ACC112 (cell line): ENCODE data around the gene BTG1.

Experiments used
- H2AFZ ChIP-seq: fragments of 200-600 bp; sonication (generic); one replicate; pipeline ENCODE4 v1.6.0; 2017; ENCODE audit warnings: antibody characterized with exemption, low read length; ENCODE audit not compliant: unreplicated experiment
- H3K27ac ChIP-seq: fragments of 200-600 bp; sonication (generic); 2 replicates; pipeline ENCODE4 v1.5.1; 2014; ENCODE audit warnings: low read depth, mild to moderate bottlenecking, antibody characterized with exemption, low read length, moderate library complexity
- H3K27me3 ChIP-seq: fragments of 200-600 bp; sonication (generic); 2 replicates; pipeline ENCODE4 v1.6.1; 2014; ENCODE audit warnings: mild to moderate bottlenecking, antibody characterized with exemption, low read length, moderate library complexity, mixed read lengths; ENCODE audit not compliant: insufficient read depth
- H3K36me3 ChIP-seq: fragments of 200-600 bp; sonication (generic); 2 replicates; pipeline ENCODE4 v1.6.1; 2016; ENCODE audit warnings: mild to moderate bottlenecking, antibody characterized with exemption, low read length, moderate library complexity, mixed read lengths; ENCODE audit not compliant: insufficient read depth
- H3K4me1 ChIP-seq: fragments of 200-600 bp; sonication (generic); one replicate; pipeline ENCODE4 v1.6.1; 2016; ENCODE audit warnings: low read length, mixed read lengths; ENCODE audit not compliant: insufficient read depth, unreplicated experiment, control insufficient read depth
- H3K4me3 ChIP-seq: fragments of 200-600 bp; sonication (generic); 2 replicates; pipeline ENCODE4 v1.5.1; 2014; ENCODE audit warnings: mild to moderate bottlenecking, low read depth, low read length
- H3K79me2 ChIP-seq: fragments of 200-600 bp; sonication (generic); one replicate; pipeline ENCODE4 v1.6.0; 2016; ENCODE audit warnings: low read length; ENCODE audit not compliant: control insufficient read depth, unreplicated experiment, insufficient read depth

Gene BTG1

GRCh38 chr12:92133795-92134637, 11.6 kb downstream of the BTG1 start:
- H3K36me3 ChIP-seq: no peaks in the 10 kb centered on the region; the same call in 1 of the 2 replicates
- H3K27ac ChIP-seq: peak overlapping the region; percentile 96
- H3K79me2 ChIP-seq: peaks cover 73% of the 10 kb centered on the region
- peaks cover 79% of the 10 kb centered on the region for H3K4me1 ChIP-seq
- no peak overlapping the region for H2AFZ ChIP-seq
- peak overlapping the region; percentile 60; the same call in 1 of the 2 replicates for H3K4me3 ChIP-seq
- no peaks in the 10 kb centered on the region for H3K27me3 ChIP-seq

DNA sequence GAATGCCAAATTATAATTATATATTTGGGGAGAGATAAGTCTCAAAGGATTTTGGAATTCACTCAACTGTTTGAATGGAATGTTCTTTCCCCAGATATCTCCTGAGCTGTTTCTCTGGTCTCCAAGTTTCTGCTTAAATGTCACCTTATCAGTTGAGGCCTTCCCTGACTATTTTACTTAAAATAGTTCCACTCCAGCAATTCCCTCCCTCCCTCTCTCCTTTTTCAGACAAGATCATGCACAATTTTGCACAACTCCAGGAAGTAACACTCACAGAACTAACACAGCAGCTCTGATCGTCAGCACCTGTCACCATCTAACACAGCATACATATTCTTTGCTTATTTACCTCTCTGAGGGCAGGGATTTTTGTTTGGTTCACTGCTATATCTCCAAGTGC, 12.5 kb downstream of the BTG1 start:
- peak overlapping the region; percentile 96 for H3K27ac ChIP-seq
- H3K27me3 ChIP-seq: no peaks in the 10 kb centered on the region
- H3K79me2 ChIP-seq: peaks cover 65% of the 10 kb centered on the region
- no peak overlapping the region for H3K4me3 ChIP-seq
- H3K4me1 ChIP-seq: peaks cover 70% of the 10 kb centered on the region
- H2AFZ ChIP-seq: no peak overlapping the region
- H3K36me3 ChIP-seq: no peaks in the 10 kb centered on the region; the same call in 1 of the 2 replicates

- peak overlapping the region; percentile 41 for H3K4me3 ChIP-seq
- H3K79me2 ChIP-seq: peaks cover 57% of the 10 kb centered on the region
- H2AFZ ChIP-seq: no peak overlapping the region
- H3K27ac ChIP-seq: peak overlapping the region; percentile 6; the same call in 1 of the 2 replicates
- H3K36me3 ChIP-seq: no peaks in the 10 kb centered on the region; the same call in 1 of the 2 replicates
- peaks cover 61% of the 10 kb centered on the region for H3K4me1 ChIP-seq
- no peaks in the 10 kb centered on the region for H3K27me3 ChIP-seq
These were observed 13.4 kb downstream of the BTG1 start for GRCh38 chr12:92132288-92132687.

DNA sequence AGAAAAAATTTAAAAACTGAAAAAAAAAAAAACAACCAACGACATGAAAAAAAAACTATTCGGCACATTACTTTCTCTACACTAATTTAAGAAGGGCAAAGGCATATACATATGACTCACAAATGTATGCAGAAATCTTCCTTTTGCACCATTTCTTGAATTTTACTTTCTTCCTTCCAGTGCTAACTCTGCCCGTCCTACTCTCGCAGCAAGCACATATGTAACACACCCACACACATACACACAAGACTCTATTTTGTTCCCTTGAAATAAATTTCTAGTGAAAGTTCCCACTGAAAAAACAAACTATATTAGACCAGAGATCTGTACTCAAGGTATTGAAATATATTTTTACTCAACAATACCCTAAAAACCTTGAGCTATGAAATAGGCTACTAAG, 14.6 kb downstream of the BTG1 start:
- peak overlapping the region; percentile 12; the same call in 1 of the 2 replicates for H3K27ac ChIP-seq
- peaks cover 48% of the 10 kb centered on the region for H3K4me1 ChIP-seq
- H3K36me3 ChIP-seq: no peaks in the 10 kb centered on the region; the same call in 1 of the 2 replicates
- H2AFZ ChIP-seq: no peak overlapping the region
- H3K79me2 ChIP-seq: peaks cover 46% of the 10 kb centered on the region
- H3K4me3 ChIP-seq: peak overlapping the region; percentile 29; the same call in 1 of the 2 replicates
- H3K27me3 ChIP-seq: no peaks in the 10 kb centered on the region

DNA sequence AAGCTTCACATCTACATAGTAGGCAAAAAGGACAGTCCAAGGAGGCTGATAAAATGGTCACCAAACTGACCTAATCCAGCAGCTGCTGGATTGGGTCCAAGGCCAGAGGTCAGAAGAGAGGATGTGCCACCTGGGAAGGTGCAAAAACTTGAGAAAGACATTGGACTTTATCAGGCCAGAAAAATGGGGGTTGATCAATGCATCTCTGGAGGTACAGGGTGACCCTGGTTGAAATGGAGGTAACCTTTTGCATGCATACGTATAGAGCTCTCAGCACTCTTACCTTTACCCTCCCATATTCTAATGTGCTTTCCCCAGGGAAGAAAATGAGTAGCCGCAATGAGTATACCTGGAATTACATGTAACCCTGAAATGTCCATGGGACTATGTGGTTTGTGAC, 16.0 kb downstream of the BTG1 start:
- Histone ChIP-seq H3K36me3 (no peaks in the 10 kb centered on the region; the same call in 1 of the 2 replicates), H2AFZ (no peak overlapping the region), H3K27ac (no peak overlapping the region), H3K4me3 (no peak overlapping the region), H3K79me2 (peaks cover 43% of the 10 kb centered on the region), H3K4me1 (peaks cover 37% of the 10 kb centered on the region), H3K27me3 (no peaks in the 10 kb centered on the region)

DNA sequence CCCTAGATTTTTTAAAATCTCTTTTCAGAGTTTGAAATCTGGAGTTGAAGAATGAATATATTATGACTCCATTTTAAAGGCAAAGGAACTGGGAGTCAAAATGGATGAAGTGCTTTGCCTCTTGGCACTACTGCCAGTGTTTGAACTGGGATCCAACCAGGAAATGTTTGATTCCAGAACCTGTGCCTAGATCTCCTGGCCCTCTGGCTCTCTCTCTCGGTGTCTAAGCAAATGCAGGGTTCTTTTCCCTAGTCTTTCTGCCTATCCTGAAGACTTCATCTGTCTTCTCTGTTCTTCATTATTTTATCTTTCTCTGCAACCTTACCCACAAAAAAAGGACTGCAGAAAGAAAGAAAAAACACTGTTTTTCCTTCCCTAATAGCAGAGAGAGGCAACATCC, 17.0 kb downstream of the BTG1 start:
- H2AFZ ChIP-seq: no peak overlapping the region
- H3K27me3 ChIP-seq: no peaks in the 10 kb centered on the region
- no peak overlapping the region for H3K27ac ChIP-seq
- peaks cover 34% of the 10 kb centered on the region for H3K79me2 ChIP-seq
- no peaks in the 10 kb centered on the region; the same call in 1 of the 2 replicates for H3K36me3 ChIP-seq
- H3K4me3 ChIP-seq: no peak overlapping the region
- peaks cover 27% of the 10 kb centered on the region for H3K4me1 ChIP-seq

- Histone ChIP-seq H3K4me1 (no peaks in the 10 kb centered on the region), H3K27ac (no peak overlapping the region), H3K27me3 (no peaks in the 10 kb centered on the region), H3K79me2 (peaks cover 3% of the 10 kb centered on the region), H3K36me3 (no peaks in the 10 kb centered on the region; the same call in 1 of the 2 replicates), H3K4me3 (no peak overlapping the region), H2AFZ (no peak overlapping the region)
These were observed 21.0 kb downstream of the BTG1 start for GRCh38 chr12:92124689-92125029.

DNA sequence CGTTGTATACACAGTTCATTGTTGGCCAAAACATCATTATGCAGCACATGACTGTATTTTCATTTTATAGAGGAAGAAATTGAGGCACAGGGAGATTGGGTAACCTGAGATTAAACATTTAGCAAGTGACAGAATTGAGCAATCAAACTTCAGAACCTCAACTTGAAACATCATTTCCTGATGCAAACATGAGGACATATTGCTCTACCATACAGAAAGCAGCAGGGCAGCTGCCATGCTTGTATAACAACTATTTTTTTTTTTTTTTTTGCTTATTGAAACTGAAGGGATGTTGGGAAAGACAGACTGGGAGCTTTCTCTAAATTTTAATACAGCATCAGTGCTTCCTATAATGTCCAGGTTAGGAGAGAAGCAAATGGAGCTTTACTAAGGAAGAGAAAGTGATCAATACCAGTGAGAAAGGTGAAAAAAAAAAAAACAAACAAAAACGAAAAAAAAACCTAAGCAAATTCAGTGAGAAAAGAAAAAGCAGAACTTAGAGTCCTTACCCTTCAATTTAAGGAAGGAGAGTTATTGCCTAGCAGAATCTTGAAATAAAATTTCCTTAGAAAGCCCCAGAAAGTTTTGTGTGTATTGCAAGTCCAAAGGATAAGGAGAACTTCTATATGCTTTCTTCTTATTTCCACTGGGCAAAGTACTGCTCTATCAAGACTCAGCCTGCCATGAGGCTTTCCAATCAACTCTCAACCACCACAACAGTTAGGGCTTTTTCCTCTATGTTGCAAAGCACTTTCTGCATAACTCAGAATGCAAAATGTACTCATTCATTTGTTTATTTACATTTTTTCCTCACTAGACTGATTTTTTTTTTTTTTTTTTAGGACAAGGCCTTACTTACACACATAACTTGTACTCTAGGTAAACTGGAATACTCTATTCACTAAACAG, 21.6 kb downstream of the BTG1 start:
- Histone ChIP-seq H3K4me3 (no peak overlapping the region), H2AFZ (no peak overlapping the region), H3K79me2 (no peaks in the 10 kb centered on the region), H3K36me3 (no peaks in the 10 kb centered on the region), H3K4me1 (no peaks in the 10 kb centered on the region), H3K27ac (no peak overlapping the region), H3K27me3 (no peaks in the 10 kb centered on the region)

- H3K4me1 ChIP-seq: no peaks in the 10 kb centered on the region
- H3K36me3 ChIP-seq: no peaks in the 10 kb centered on the region
- H2AFZ ChIP-seq: no peak overlapping the region
- no peaks in the 10 kb centered on the region for H3K27me3 ChIP-seq
- no peak overlapping the region for H3K4me3 ChIP-seq
- H3K27ac ChIP-seq: no peak overlapping the region
- no peaks in the 10 kb centered on the region for H3K79me2 ChIP-seq
These were observed 22.5 kb downstream of the BTG1 start for GRCh38 chr12:92122941-92123779.

DNA sequence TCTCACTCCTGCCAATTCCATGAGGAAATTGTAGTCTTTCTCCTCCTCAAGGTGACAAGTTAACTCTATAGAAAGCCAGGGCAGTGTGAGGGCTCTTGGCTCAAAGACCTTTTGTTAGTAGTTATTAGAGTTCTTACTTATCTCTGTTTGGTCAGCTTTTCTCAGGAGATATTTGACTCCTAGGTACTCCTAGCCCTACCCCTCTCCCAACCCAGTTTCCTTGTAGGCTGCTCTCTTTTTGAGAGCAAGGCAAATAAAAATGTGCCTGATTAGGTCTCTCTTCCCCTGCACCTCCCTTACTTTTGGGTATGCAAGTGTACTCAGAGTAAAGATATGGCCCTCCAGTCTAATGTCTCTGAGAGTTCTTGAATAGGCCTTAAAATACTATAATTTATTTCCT, 23.8 kb downstream of the BTG1 start:
- Histone ChIP-seq H3K27ac (no peak overlapping the region), H3K4me1 (no peaks in the 10 kb centered on the region), H3K4me3 (no peak overlapping the region), H3K36me3 (no peaks in the 10 kb centered on the region), H3K79me2 (no peaks in the 10 kb centered on the region), H3K27me3 (no peaks in the 10 kb centered on the region), H2AFZ (no peak overlapping the region)
